HL-60/S4 treated with phorbol 12-myristate 13-acetate at 8.2 ng/mL for 4 days and 3 days (cell line): ENCODE data around the gene MRFAP1.
"Not testable (repeated sequence)": the region's sequence is repeated elsewhere in the genome, so short reads cannot be mapped to it uniquely, and the experiment has no call there.

ENCODE experiments used
- in situ Hi-C: fragments of 300-500 bp; cut with MboI; formaldehyde crosslinking; loops from 2 replicates; pipeline ENCODE4 v1.15.0; 2022; ENCODE audit warnings: low sequenced_read_pairs

MRFAP1 gene

GRCh38 chr4:6633091-6633906 is 7.2 kb upstream of the MRFAP1 start:
- in situ Hi-C loops = no loop called here

- in situ Hi-C loops = no loop called here
Observed at GRCh38 chr4:6634746-6635145, 5.7 kb upstream of the MRFAP1 start.

- in situ Hi-C loops = no loop called here
Observed at GRCh38 chr4:6639137-6639680, 1.3 kb upstream of the MRFAP1 start.

- in situ Hi-C loops = no loop called here
Observed at GRCh38 chr4:6641164-6641970, 882 bp downstream of the MRFAP1 start.

GRCh38 chr4:6641971-6642320 is 1.5 kb downstream of the MRFAP1 start:
- in situ Hi-C loops = no loop called here

- in situ Hi-C loops = no loop called here
Observed at GRCh38 chr4:6643141-6643847, 2.8 kb downstream of the MRFAP1 start.

- in situ Hi-C loops = no loop called here
Observed at GRCh38 chr4:6644792-6645530, 4.5 kb downstream of the MRFAP1 start.

GRCh38 chr4:6647169-6647568 is 6.7 kb downstream of the MRFAP1 start:
- in situ Hi-C loops = no loop called here

GRCh38 chr4:6647582-6648230 is 7.2 kb downstream of the MRFAP1 start:
- in situ Hi-C loops = no loop called here

- in situ Hi-C loops = no loop called here
Observed at GRCh38 chr4:6649216-6649615, 8.7 kb downstream of the MRFAP1 start.

GRCh38 chr4:6654211-6654610 is 13.7 kb downstream of the MRFAP1 start:
- in situ Hi-C loops = not testable (repeated sequence)

GRCh38 chr4:6655291-6655690 is 14.8 kb downstream of the MRFAP1 start:
- in situ Hi-C loops = not testable (repeated sequence)

GRCh38 chr4:6655924-6656323 is 15.4 kb downstream of the MRFAP1 start:
- in situ Hi-C loops = no loop called here

- in situ Hi-C loops = no loop called here
Observed at GRCh38 chr4:6657242-6658208, 17.0 kb downstream of the MRFAP1 start.

- in situ Hi-C loops = no loop called here
Observed at GRCh38 chr4:6658209-6658595, 17.7 kb downstream of the MRFAP1 start.

GRCh38 chr4:6658597-6659075 is 18.2 kb downstream of the MRFAP1 start:
- in situ Hi-C loops = no loop called here

GRCh38 chr4:6659897-6660296 is 19.4 kb downstream of the MRFAP1 start:
- in situ Hi-C loops = no loop called here

GRCh38 chr4:6660430-6660829 is 19.9 kb downstream of the MRFAP1 start:
- in situ Hi-C loops = no loop called here

- in situ Hi-C loops = no loop called here
Observed at GRCh38 chr4:6662591-6662990, 22.1 kb downstream of the MRFAP1 start.
